Fibroblast of the aortic adventitia (primary cell): Measurements from ENCODE around the gene DNAJC4. TPM values are rescaled to one million over a fixed set of nuclear protein-coding genes. Genes with fewer than 3 reads are reported as not detected.
A peak's percentile ranks its signal among the peaks of the same experiment; 100 is the strongest.

Source experiments
- DNase-seq: peaks from one replicate; pipeline ENCODE4 v3.0.0-alpha.2; 2010; ENCODE audit warnings: low read depth
- H3K4me3 ChIP-seq: 2 replicates; pipeline ENCODE4 v1.5.1; 2011; ENCODE audit warnings: low read depth, mild to moderate bottlenecking, control low read depth, low read length, moderate library complexity
- total RNA-seq: library from RNA; depleted of rRNA; stranded (reverse); fragments of >200 nt; gene quantifications from 2 replicates; pipeline ENCODE4 v1.2.3, GENCODE V29; 2012; ENCODE audit warnings: low replicate concordance
- TF ChIP-seq, protein P1 (sequence below): IDR thresholded peaks from 2 replicates; pipeline ENCODE4 v1.5.1; 2011; ENCODE audit warnings: mild to moderate bottlenecking, low read length, control low read depth, inconsistent platforms; ENCODE audit not compliant: insufficient read depth

The DNAJC4 gene
- total RNA-seq, 1 donor: 9.0 TPM

GRCh38 chr11:64204080-64204440 lies 26.3 kb upstream of the DNAJC4 start:
- DNase-seq: no peak
- no peak overlapping the region for H3K4me3 ChIP-seq
- TF ChIP-seq, protein P1, sequence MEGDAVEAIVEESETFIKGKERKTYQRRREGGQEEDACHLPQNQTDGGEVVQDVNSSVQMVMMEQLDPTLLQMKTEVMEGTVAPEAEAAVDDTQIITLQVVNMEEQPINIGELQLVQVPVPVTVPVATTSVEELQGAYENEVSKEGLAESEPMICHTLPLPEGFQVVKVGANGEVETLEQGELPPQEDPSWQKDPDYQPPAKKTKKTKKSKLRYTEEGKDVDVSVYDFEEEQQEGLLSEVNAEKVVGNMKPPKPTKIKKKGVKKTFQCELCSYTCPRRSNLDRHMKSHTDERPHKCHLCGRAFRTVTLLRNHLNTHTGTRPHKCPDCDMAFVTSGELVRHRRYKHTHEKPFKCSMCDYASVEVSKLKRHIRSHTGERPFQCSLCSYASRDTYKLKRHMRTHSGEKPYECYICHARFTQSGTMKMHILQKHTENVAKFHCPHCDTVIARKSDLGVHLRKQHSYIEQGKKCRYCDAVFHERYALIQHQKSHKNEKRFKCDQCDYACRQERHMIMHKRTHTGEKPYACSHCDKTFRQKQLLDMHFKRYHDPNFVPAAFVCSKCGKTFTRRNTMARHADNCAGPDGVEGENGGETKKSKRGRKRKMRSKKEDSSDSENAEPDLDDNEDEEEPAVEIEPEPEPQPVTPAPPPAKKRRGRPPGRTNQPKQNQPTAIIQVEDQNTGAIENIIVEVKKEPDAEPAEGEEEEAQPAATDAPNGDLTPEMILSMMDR: no peak

- H3K4me3 ChIP-seq: no peak overlapping the region
- DNase-seq: peak; percentile 98
- TF ChIP-seq, protein P1: peak; percentile 62
These were observed 25.8 kb upstream of the DNAJC4 start for GRCh38 chr11:64204464-64204989.

DNA sequence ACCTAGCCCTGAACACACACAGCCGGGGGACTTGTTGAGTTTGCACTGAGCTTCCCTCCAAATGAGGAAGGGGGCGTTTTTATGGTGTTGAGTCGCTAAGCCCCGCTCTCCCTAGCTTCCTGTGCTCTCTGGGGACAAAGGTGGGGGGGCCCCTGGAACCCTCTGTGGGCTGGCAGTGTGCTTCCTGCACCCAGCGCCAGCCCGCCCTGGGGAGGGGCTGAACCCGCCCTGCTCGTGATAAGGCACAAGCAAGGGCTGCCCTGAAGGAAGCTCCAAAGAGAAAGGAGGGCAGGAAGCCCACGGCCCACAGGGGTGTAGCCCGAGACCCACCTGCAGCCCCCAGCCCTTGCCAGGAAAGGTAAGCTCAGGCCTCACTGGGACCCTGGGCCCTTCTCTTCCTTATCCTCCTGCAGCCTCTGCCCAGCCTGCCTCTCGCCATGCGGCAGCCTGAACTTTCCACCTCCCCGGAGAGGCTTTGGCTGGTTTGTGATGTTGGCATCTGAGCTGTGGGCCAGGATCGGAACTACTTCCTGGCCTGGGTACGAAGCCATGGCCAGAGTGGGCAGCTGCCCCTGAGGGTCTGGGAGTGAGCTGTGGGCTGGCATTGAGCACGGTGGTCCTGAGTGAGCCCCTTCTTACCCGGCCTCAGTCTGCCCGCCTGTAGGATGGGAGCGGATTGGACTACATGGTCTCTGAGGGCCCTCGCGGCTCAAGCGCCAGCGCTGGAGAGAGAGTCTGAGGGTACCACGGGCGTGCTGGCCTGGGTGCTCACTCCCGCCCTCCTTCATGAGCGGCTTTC lies 23.7 kb upstream of the DNAJC4 start, which contains the start of gene FERMT3:
TSS of gene FERMT3 (plus strand) at position 265 of the 799 bp plus-strand sequence. CDS start 644 bp downstream, outside the sequence.
- no peak for DNase-seq
- TF ChIP-seq, protein P1: no peak
- H3K4me3 ChIP-seq: no peak within 1 kb of the TSS

GRCh38 chr11:64207256-64208085 lies 22.9 kb upstream of the DNAJC4 start:
- DNase-seq: peak; percentile 74
- TF ChIP-seq, protein P1: no peak
- peak overlapping the region; percentile 31 for H3K4me3 ChIP-seq

GRCh38 chr11:64208086-64208795 lies 22.1 kb upstream of the DNAJC4 start:
- peak overlapping the region; percentile 13 for H3K4me3 ChIP-seq
- DNase-seq: no peak
- TF ChIP-seq, protein P1: no peak
